Measurements from ENCODE around the gene LAMP1.
"Not testable (repeated sequence)": the region's sequence is repeated elsewhere in the genome, so short reads cannot be mapped to it uniquely, and the experiment has no call there.

LAMP1 gene, protein sequence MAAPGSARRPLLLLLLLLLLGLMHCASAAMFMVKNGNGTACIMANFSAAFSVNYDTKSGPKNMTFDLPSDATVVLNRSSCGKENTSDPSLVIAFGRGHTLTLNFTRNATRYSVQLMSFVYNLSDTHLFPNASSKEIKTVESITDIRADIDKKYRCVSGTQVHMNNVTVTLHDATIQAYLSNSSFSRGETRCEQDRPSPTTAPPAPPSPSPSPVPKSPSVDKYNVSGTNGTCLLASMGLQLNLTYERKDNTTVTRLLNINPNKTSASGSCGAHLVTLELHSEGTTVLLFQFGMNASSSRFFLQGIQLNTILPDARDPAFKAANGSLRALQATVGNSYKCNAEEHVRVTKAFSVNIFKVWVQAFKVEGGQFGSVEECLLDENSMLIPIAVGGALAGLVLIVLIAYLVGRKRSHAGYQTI
- 132 to 212 (median 177) reads per million in 3 experiments for total RNA-seq

GRCh38 chr13:113296823-113297369, at the start of gene LAMP1:
LAMP1 (plus strand) TSS chr13:113297239; CDS start chr13:113297435, 196 bp downstream.
- peak; percentile 99 for DNase-seq

GRCh38 chr13:113252516-113253095, 44.4 kb upstream of the LAMP1 start:
- DNase-seq: no peak

DNA sequence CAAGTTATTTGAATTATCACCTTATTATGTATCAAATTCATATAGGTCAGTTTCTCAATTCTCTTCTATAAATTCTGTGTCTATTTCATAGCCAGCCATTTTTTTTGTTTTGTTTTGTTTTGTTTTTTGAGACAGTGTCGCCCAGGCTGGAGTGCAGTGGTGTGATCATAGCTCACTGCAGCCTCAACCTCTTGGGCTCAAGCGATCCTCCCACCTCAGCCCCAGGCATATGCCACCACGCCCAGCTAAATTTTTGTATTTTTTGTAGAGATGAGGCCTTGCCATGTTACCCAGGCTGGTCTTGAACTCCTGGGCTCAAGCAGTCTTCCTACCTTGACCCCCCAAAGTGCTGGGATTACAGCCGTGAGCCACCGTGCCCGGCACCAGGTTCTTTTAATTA, 39.1 kb upstream of the LAMP1 start:
- not testable (repeated sequence) for DNase-seq

GRCh38 chr13:113258321-113259054, 38.6 kb upstream of the LAMP1 start:
- no peak for DNase-seq

DNA sequence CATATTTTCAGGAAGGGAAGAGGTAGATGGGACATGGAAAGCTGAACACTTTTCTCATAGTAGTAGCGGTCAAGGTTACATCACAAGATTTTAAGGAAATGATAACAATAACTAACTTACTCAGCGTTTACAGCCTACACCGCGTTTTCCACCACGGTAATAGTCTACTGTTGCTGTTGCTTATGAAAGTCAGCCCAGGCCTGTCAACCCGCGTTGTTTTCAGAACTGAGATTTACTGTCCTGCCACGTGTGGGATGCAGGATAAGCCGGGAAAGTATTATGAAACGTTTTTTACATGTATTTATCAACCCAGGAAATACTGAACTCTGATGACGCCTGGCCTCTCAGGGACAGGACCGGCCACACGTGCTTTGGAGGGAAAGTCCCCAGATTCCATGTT, 36.0 kb upstream of the LAMP1 start:
- DNase-seq: no peak

DNA sequence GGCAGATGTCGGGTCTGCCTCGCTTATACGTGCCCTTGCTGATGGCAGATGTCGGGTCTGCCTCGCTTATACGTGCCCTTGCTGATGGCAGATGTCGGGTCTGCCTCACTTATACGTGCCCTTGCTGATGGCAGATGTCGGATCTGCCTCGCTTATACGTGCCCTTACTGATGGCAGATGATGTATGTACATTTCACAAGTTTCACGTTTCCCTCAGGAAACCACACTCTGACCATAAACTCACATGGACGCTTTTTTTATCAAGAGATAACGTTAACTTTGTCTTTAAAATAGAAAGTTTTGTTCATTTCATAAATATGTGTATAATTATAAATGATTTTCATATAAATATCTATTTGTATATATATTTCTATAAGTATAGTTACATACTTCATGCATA, 34.0 kb upstream of the LAMP1 start:
- not testable (repeated sequence) for DNase-seq

GRCh38 chr13:113267642-113268405, 29.2 kb upstream of the LAMP1 start:
- DNase-seq: no peak

DNA sequence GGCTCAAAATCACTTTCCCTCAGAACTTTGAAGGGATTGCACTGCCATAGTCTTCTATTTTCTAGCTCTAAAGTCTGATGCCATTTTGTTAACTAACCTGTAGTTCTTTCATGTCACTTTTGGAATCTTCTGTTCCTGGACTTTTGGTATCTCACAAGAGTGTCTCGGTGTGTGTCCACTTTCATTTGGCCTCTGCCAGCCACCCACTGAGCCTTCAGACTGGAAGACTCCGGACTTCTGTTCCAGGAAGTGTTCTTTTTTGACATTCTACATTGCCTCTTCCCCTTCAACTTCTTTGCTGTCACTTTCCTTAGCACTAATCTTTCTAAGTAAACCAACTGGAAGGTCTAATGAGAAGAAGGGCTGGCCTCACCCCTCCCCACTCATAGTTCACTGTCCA, 25.0 kb upstream of the LAMP1 start:
- DNase-seq: no peak

DNA sequence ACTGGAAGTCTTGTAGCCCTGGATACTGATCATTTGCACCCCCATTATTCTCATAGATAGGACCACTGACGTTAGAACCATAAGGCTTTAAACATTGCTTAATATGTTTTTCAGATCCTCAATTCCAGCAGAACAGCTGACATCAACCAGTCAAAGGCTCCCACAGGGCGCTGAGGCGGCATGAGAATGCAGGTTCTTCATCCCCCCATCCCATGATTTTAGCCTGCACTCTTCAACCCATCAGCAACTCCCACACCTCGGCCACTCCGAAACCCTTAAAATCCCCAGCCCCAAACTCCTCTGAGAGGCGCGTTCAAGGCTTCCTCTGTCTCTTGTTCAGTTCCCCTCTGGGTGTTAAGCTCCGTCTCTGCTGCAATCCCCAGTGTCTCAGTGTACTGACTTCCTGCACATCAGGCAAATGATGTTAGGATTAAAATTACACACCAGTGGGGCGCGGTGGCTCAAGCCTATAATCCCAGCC, 24.3 kb upstream of the LAMP1 start:
- DNase-seq: no peak

DNA sequence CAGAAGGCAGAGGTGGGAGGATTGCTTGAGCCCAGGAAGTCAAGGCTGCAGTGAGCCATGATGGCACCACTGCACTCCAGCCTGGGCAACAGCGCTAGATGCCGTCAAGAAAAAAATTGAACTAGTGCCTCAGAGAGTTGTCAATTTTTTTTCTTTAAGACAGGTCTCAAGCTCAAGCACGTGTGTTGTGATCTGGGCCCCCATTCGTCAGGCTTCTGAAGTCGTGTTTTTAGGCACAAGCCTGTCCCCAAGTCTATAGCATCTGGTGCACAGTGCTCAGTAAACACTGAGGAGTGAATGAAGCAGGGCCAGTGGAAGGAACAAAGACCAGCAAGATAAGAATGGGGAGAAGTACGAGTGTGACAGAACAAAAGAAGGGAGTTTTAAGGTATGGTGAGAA, 23.7 kb upstream of the LAMP1 start:
- DNase-seq: no peak

DNA sequence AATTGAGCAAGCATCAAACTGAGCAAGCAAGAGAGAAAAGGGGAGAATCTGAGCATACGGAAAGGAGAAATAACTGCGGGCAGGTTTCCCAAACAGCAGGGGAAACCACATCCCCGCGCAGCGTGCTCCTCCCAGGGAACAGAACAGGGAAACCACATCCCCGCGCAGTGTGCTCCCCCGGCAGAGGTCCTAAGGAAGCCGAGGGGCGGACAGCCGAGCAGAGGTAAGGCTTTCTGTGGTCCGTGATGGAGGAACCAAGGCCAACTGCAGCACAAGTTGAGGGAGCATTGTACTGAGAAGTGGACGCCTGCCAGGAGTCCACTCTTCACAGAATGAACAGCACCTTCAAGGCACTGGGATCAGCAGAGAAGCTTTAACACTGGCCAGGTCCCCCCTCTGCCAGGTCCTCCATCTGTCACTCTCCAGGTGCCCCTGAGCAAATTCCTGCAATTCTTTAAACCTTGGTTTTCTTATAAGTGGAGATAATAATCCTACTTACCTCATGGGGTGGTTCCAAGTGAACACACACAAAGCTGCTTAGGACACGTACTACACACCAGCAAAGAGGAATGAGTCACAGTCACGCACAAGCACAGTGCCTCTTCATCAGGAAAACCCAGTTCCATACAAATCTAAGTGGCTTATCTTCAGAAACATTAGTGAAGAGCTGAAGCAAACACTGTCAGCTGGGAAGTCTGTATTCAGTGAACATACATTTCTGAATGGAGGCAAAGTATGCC, 23.0 kb upstream of the LAMP1 start:
- no peak for DNase-seq

GRCh38 chr13:113274721-113275120, 22.3 kb upstream of the LAMP1 start:
- DNase-seq: no peak

GRCh38 chr13:113275387-113275786, 21.7 kb upstream of the LAMP1 start:
- DNase-seq: peak; percentile 27

DNA sequence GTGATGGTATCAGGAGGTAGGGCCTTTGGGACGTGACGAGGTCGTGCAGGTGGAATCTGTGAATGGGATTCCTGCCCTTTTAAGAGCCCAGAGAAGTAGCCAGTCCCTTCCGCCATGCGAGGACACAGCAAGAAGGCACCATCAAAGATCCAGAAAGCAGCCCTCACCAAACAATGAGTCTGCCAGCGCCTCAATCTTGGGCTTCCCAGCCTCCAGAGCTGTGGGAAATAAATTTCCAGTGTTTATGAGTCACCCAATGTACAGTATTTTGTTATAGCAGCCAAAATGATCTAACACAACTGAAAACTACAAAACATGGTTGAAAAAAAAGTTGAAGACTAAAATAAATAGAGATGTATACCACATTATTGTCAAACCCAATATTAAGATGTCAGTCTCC, 16.9 kb upstream of the LAMP1 start:
- DNase-seq: no peak

- DNase-seq: no peak
Measured at GRCh38 chr13:113283904-113284303, 13.1 kb upstream of the LAMP1 start.

GRCh38 chr13:113288880-113289279, 8.2 kb upstream of the LAMP1 start:
- no peak for DNase-seq

- no peak for DNase-seq
Measured at GRCh38 chr13:113291129-113291528, 5.9 kb upstream of the LAMP1 start.

GRCh38 chr13:113292021-113292862, 4.8 kb upstream of the LAMP1 start:
- peak; percentile 3 for DNase-seq

- no peak for DNase-seq
Measured at GRCh38 chr13:113293686-113294085, 3.4 kb upstream of the LAMP1 start.

DNA sequence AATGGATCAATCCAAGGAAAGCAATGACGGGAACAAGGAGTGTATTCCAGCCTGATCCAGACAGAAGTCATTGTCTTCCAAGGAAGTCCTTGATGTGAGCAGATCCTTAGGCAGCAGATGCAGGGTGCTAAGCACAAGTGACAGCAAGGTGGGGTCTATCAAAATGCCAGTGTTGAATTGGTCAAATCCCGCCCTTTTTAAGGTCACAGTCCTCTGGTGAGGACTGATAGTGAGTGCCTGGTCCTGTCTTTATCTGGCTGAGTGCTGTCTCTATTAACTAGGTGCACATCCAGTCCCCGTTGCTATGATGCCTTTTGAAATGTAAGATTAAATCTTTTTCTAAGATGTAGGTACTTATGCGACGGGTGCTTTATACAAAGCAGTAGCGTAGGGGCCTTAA, 1.3 kb upstream of the LAMP1 start:
- no peak for DNase-seq

All from central memory CD4-positive, alpha-beta T cell (primary cell).